ENCODE results near the gene TOM1.

DNA sequence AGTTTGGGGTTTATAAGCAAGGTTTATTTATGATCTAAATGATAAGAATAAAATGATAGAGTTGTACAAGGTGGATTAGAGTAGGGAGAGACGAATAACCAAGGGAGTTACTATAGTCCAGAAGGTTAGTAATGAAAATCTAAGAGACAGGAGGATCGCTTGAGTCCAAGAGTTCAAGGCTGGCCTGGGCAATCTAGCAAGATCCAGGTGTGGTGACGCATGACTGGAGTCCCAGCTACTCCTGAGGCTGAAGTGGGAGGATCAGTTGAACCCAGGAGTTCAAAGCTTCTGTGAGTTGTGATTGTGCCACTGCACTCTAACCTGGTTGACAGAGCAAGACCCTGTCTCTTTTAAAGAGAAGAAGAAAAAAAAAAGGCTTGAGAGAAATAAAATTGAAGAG is 30.1 kb upstream of the TOM1 start:
- TF ChIP-seq CTCF (IDR thresholded peaks at IDR 0.05): no peak
- TF ChIP-seq POLR2AphosphoS5 (IDR thresholded peaks at IDR 0.05; ENCODE audit: insufficient read depth in 1 of 2, low read depth in 1 of 2): no peak
